ENCODE results near the gene SLFNL1. TPM values are rescaled to one million over a fixed set of nuclear protein-coding genes. Genes with fewer than 3 reads are reported as not detected.

Gene SLFNL1
- total RNA-seq, 4 donors from 2014 or later, result 0.17 to 0.52 (median 0.47) TPM

DNA sequence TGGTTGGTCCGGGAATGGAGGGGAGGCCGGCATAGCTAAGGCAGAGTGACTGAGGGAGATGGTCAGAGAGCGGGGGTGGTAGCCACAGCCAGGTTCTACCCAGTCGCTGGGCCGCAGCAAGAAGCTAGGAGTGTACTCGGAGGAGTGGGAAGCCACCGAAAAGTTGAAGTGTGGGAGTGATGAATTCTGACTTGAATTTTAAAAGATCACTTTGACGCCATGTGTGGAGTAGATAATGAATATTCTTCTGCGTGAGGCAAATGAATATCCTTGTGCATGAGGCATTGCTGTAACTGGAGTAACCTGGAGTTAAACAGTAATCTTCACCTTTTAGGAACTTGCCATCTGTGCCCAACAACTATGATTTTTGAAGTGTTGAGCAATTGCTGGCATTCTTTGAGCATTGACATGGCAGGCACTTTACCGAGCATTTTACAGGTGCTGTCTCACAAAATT, 35.2 kb downstream of the SLFNL1 start:
- Histone ChIP-seq H3K27ac (replicated peaks in 1 of 4) (no peak overlapping the region), H3K9me3 (no peaks in the 10 kb centered on the region), H3K4me3 (no peak overlapping the region), H3K4me1 (peaks cover 7 to 58% (median 43%) of the 10 kb centered on the region in 4 donors), H3K27me3 (no peaks in the 10 kb centered on the region), H3K36me3 (peaks cover 26 to 77% (median 68%) of the 10 kb centered on the region in 4 donors)
- 92% methylated on average over 10 of the region's 10 CpGs for WGBS
- no peak for DNase-seq (ENCODE audit: extremely low spot score)
- no peak for TF ChIP-seq CTCF (IDR thresholded peaks at IDR 0.05)
- TF ChIP-seq EP300 (IDR thresholded peaks at IDR 0.05), result no peak
- no peak for TF ChIP-seq POLR2A (IDR thresholded peaks at IDR 0.05; ENCODE audit: low read depth)
- no peak for TF ChIP-seq POLR2AphosphoS5 (IDR thresholded peaks at IDR 0.05)
- intact Hi-C loops (cut with DNase I), result no loop called here

DNA sequence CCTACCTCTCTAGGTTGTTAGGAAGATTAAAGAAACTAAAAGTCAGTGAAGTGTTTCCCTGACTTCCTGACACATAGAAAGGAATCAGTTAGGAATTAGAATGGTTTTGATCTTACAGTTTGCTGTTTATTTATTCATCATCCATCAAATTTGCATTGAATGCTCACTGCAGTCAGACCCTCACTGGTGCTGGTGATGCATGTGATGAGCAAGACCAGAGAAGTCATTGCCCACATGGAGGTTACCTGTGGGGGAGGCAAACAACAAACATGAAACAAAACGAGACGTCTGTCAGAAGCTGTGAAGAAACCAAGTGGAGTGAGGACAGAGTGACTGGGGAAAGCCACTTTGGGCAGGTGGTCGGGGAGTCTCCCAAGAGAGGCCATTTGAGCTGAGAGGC, 35.6 kb downstream of the SLFNL1 start:
- Histone ChIP-seq H3K9me3 (no peaks in the 10 kb centered on the region), H3K4me1 (peaks cover 12 to 63% (median 47%) of the 10 kb centered on the region in 4 donors), H3K27me3 (no peaks in the 10 kb centered on the region), H3K27ac (replicated peaks in 1 of 4) (peak overlapping the region in 1 of 4 donors; percentile 33), H3K4me3 (no peak overlapping the region), H3K36me3 (peaks cover 25 to 72% (median 63%) of the 10 kb centered on the region in 4 donors)
- intact Hi-C loops (cut with DNase I), result no loop called here
- 90% methylated on average over 3 of the region's 3 CpGs for WGBS
- TF ChIP-seq EP300 (IDR thresholded peaks at IDR 0.05), result no peak
- TF ChIP-seq POLR2A (IDR thresholded peaks at IDR 0.05; ENCODE audit: low read depth), result no peak
- no peak for TF ChIP-seq CTCF (IDR thresholded peaks at IDR 0.05)
- TF ChIP-seq POLR2AphosphoS5 (IDR thresholded peaks at IDR 0.05), result no peak
- DNase-seq (ENCODE audit: extremely low spot score), result no peak

- no peak for DNase-seq (ENCODE audit: extremely low spot score)
- H3K36me3 ChIP-seq, result peaks cover 25 to 65% (median 56%) of the 10 kb centered on the region in 4 donors
- TF ChIP-seq POLR2AphosphoS5 (IDR thresholded peaks at IDR 0.05), result no peak
- TF ChIP-seq POLR2A (IDR thresholded peaks at IDR 0.05; ENCODE audit: low read depth), result no peak
- no peaks in the 10 kb centered on the region for H3K27me3 ChIP-seq
- no peak overlapping the region for H3K4me3 ChIP-seq
- H3K4me1 ChIP-seq, result peaks cover 16 to 70% (median 55%) of the 10 kb centered on the region in 4 donors
- intact Hi-C loops (cut with DNase I), result no loop called here
- 65% methylated on average over 5 of the region's 5 CpGs for WGBS
- H3K27ac ChIP-seq (replicated peaks in 1 of 4), result peak overlapping the region in 3 of 4 donors; percentile 23 to 96 (median 33)
- H3K9me3 ChIP-seq, result no peaks in the 10 kb centered on the region
These were observed 36.4 kb downstream of the SLFNL1 start for GRCh38 chr1:40985161-40985560.

DNA sequence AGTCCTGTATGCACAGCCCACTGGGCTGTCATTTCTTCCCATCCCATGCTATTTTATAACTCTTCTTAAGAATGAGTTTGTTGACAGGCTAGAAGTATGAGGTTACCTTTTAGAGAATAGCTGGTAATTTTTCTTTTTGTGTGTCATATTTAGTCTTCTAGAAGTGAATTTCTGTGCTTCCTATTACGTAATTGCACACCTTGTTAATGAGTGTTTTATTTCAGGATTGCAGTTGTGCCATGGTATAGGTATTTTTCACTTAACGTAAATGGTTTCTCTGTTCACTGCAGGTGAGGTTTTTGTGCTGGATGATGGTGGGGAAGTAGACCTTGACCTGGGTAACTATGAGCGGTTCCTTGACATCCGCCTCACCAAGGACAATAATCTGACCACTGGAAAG, 37.0 kb downstream of the SLFNL1 start:
- intact Hi-C loops (cut with DNase I), result no loop called here
- Histone ChIP-seq H3K9me3 (no peaks in the 10 kb centered on the region), H3K4me1 (peaks cover 16 to 72% (median 56%) of the 10 kb centered on the region in 4 donors), H3K4me3 (no peak overlapping the region), H3K27me3 (no peaks in the 10 kb centered on the region), H3K36me3 (peaks cover 25 to 59% (median 49%) of the 10 kb centered on the region in 4 donors), H3K27ac (replicated peaks in 1 of 4) (peak overlapping the region in 1 of 4 donors; percentile 96)
- 89% methylated on average over 4 of the region's 4 CpGs for WGBS
- DNase-seq (ENCODE audit: extremely low spot score), result no peak
- TF ChIP-seq POLR2AphosphoS5 (IDR thresholded peaks at IDR 0.05) (no peak), POLR2A (IDR thresholded peaks at IDR 0.05; ENCODE audit: low read depth) (no peak), CTCF (IDR thresholded peaks at IDR 0.05) (no peak), EP300 (IDR thresholded peaks at IDR 0.05) (no peak)

- intact Hi-C loops (cut with DNase I), result no loop called here
- peak overlapping the region in 3 of 4 donors; percentile 91 to 96 (median 95) for H3K27ac ChIP-seq (replicated peaks in 1 of 4)
- DNase-seq (ENCODE audit: extremely low spot score), result no peak
- H3K9me3 ChIP-seq, result no peaks in the 10 kb centered on the region
- TF ChIP-seq EP300 (IDR thresholded peaks at IDR 0.05) (no peak), POLR2A (IDR thresholded peaks at IDR 0.05; ENCODE audit: low read depth) (no peak), POLR2AphosphoS5 (IDR thresholded peaks at IDR 0.05) (no peak), CTCF (IDR thresholded peaks at IDR 0.05) (no peak)
- H3K27me3 ChIP-seq, result no peaks in the 10 kb centered on the region
- H3K4me3 ChIP-seq, result no peak overlapping the region
- 59% methylated on average over 2 of the region's 2 CpGs for WGBS
- peaks cover 24 to 54% (median 45%) of the 10 kb centered on the region in 4 donors for H3K36me3 ChIP-seq
- H3K4me1 ChIP-seq, result peaks cover 16 to 75% (median 59%) of the 10 kb centered on the region in 4 donors
These were observed 37.5 kb downstream of the SLFNL1 start for GRCh38 chr1:40984066-40984465.

Measured in esophagus muscularis mucosa (tissue), 4 donors.